Measurements from ENCODE around the gene ZNF276.

The ZNF276 gene

DNA sequence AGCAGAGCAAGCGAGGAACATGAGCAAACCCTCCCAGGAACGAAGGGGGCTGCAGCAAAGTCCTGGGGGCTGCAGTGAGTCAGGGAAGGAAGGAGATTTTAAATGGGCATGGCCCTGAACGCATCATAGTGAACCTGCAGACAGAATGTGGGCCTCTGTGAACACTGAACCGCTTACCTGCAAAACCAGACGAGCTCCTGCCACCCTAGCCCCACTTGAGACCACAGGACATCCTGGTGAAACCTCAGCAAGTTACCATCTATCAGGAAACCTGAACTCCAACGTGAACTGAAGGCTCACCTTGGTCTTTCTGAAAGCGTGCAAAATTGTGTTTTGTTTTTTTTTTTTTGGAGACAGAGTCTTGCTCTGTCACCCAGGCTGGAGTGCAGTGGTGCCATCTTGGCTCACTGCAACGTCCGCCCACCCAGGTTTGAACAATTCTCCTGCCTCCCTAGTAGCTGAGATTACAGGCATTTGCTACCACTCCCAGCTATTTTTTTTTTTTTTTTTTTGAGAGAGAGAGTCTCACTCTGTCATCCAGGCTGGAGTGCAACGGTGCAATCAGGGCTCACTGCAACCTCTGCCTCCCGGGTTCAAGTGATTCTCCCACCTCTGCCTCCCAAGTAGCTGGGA lies 64.3 kb downstream of the ZNF276 start:
- TF ChIP-seq, protein P1, sequence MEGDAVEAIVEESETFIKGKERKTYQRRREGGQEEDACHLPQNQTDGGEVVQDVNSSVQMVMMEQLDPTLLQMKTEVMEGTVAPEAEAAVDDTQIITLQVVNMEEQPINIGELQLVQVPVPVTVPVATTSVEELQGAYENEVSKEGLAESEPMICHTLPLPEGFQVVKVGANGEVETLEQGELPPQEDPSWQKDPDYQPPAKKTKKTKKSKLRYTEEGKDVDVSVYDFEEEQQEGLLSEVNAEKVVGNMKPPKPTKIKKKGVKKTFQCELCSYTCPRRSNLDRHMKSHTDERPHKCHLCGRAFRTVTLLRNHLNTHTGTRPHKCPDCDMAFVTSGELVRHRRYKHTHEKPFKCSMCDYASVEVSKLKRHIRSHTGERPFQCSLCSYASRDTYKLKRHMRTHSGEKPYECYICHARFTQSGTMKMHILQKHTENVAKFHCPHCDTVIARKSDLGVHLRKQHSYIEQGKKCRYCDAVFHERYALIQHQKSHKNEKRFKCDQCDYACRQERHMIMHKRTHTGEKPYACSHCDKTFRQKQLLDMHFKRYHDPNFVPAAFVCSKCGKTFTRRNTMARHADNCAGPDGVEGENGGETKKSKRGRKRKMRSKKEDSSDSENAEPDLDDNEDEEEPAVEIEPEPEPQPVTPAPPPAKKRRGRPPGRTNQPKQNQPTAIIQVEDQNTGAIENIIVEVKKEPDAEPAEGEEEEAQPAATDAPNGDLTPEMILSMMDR (conservative IDR thresholded peaks at IDR 0.05) = no peak
- H3K27ac ChIP-seq = no peak overlapping the region

DNA sequence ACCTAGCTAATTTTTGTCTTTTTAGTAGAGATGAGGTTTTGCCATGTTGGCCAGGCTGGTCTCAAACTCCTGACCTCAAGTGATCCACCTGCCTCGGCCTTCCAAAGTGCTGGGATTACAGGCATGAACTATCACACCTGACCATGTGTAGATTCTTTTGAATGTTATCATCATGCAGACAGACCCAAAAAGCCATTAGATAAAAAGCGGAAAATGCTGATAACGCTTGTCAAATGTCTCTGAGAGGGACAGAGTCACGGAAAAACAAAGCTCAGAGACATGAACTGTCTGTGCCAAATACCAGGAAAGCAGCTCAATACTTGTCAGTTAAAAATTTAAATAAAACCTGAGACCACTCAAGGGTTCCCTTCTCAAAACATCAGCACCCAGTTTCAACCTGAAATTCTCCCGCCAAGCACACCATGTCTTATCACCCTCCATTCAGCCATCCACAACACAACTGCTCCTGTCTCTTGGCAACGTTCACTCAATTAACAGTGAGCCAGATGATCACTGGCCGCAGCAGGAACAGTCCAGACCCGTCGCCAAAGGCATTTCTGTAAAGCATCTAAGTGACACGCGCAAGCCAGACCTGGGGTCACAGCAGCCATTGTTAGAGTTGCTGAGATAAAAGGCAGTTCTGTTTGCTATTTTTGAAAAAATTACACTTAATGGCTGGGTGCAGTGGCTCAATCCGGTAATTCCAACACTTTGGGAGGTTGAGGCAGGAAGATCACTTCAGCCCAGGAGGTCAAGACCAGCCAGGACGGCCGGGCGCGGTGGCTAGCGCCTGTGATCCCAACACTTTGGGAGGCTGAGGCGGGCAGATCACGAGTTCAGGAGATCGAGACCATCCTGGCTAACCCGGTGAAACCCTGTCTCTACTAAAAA lies 65.4 kb downstream of the ZNF276 start:
- TF ChIP-seq, protein P1 (conservative IDR thresholded peaks at IDR 0.05) = no peak
- no peak overlapping the region for H3K27ac ChIP-seq

DNA sequence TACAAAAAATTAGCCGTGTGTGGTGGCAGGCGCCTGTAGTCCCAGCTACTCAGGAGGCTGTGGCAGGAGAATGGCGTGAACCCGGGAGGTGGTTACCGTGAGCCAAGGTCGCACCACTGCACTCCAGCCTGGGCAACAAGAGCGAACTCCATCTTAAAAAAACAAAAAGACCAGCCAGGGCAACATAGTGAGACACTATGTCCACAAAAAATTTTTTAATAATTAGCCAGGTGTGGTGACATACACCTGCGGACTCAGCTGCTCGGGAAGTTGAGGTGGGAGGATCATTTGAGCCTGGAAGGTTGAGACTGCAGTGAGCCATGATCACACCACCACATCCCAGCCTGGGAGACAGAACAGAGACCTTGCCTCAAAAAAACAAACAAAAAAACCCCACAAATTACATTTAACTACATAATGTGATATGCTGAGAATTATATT lies 66.0 kb downstream of the ZNF276 start:
- TF ChIP-seq, protein P1 (conservative IDR thresholded peaks at IDR 0.05) = no peak
- H3K27ac ChIP-seq = no peak overlapping the region
